Ovary (tissue), 9 donors: ENCODE results near the gene CRTC1. TPM values are rescaled to one million over a fixed set of nuclear protein-coding genes. Genes with fewer than 3 reads are reported as not detected.
"Not testable (repeated sequence)": the region's sequence is repeated elsewhere in the genome, so short reads cannot be mapped to it uniquely, and the experiment has no call there.

Source experiments
- DNase-seq, 5 donors: peaks; one replicate each; pipeline ENCODE4 v3.0.0-alpha.2; 2019 to 2020
- H3K27ac ChIP-seq, 2 donors: fragments of 200-600 bp; one replicate each; pipeline versions ENCODE4 v1.5.1 to v1.8.0; 2019 to 2022
- H3K27me3 ChIP-seq: fragments of 200-600 bp; one replicate; pipeline ENCODE4 v1.8.0; 2022
- H3K36me3 ChIP-seq: fragments of 200-600 bp; sonication (generic); one replicate; pipeline ENCODE4 v1.5.1; 2019
- H3K4me1 ChIP-seq: one replicate; pipeline ENCODE4 v1.8.1; 2013; ENCODE audit warnings: mild to moderate bottlenecking, moderate library complexity; ENCODE audit not compliant: insufficient read depth
- H3K4me3 ChIP-seq: fragments of 200-600 bp; sonication (generic); one replicate; pipeline ENCODE4 v1.5.1; 2017
- H3K9me3 ChIP-seq, 2 donors: fragments of 200-600 bp in 1 of 2; sonication (generic) in 1 of 2; one replicate each; pipeline versions ENCODE4 v1.5.1 to v1.8.1; 2013 to 2019; ENCODE audit warnings: mild to moderate bottlenecking in 1 of 2, moderate library complexity in 1 of 2
- CTCF ChIP-seq, 3 donors: fragments of 450-650 bp in 2 of 3; fragments of 200-600 bp in 1 of 3; IDR thresholded peaks; one replicate each; pipeline versions ENCODE4 v1.5.1 to v1.8.0; 2016 to 2022; ENCODE audit warnings: antibody characterized with exemption in 3 of 3, mild to moderate bottlenecking in 1 of 3
- EP300 ChIP-seq: sonication (generic); formaldehyde crosslinking; IDR thresholded peaks from one replicate; pipeline ENCODE4 v1.6.1; 2017; ENCODE audit warnings: antibody characterized with exemption
- POLR2A ChIP-seq: fragments of 450-650 bp; IDR thresholded peaks from one replicate; pipeline ENCODE4 v1.6.1; 2017; ENCODE audit warnings: antibody characterized with exemption, mild to moderate bottlenecking, moderate library complexity
- WGBS, 3 donors: extraction: QIAGEN DNeasy Blood & Tissue Kit in 1 of 3; methylation state at CpG; one replicate each; pipeline versions ENCODE4 v1.1.5 to v1.1.7; 2013 to 2017; 5-methylcytosine and 5-hydroxymethylcytosine counted together
- intact Hi-C, 4 donors: fragments of 100-400 bp; cut with DNase I; formaldehyde crosslinking; loops; one replicate each; pipeline versions ENCODE4 v1.11.0 to v1.15.1; 2022 to 2023
- polyA plus RNA-seq, 2 donors: library from polyadenylated mRNA; stranded (reverse); fragments of 200-250 nt in 1 of 2; fragments of 350-450 nt in 1 of 2; fragmentation: Illumina TruSeq in 1 of 2; extraction: RNeasy Lipid Tissue Mini Kit (QIAGEN cat#74804) in 1 of 2; gene quantifications; one replicate each; pipeline ENCODE4 v1.2.3, GENCODE V29; 2013 to 2014
- total RNA-seq, 7 donors: library from RNA; depleted of rRNA in 2 of 7; stranded (reverse); fragments of >200 nt in 2 of 7; fragmentation: NEBNext Ultra II Directional in 3 of 7; extraction: Animal tissue kit (Norgen Biotek cat#: 25700) in 3 of 7; gene quantifications; one replicate each; pipeline versions ENCODE4 v1.1.0 to v1.2.4, GENCODE V29; 2016 to 2023
- donor health status: DM: no; HTN: no; CAD: no; lungs with moderate emphysema.
- donor health status: DM: no; HTN: no; CAD: no.
- donor health status: Bipolar disorder and iron deficiency.
- donor health status: DM: yes; HTN: yes; CAD: no.
- donor health status: DM: no; HTN: no; CAD: no.
- donor health status: DM: yes; HTN: yes; CAD: no.

CRTC1 gene
- total and polyA plus RNA-seq, 9 donors, result 2.3 to 19.5 (median 12.9) TPM

DNA sequence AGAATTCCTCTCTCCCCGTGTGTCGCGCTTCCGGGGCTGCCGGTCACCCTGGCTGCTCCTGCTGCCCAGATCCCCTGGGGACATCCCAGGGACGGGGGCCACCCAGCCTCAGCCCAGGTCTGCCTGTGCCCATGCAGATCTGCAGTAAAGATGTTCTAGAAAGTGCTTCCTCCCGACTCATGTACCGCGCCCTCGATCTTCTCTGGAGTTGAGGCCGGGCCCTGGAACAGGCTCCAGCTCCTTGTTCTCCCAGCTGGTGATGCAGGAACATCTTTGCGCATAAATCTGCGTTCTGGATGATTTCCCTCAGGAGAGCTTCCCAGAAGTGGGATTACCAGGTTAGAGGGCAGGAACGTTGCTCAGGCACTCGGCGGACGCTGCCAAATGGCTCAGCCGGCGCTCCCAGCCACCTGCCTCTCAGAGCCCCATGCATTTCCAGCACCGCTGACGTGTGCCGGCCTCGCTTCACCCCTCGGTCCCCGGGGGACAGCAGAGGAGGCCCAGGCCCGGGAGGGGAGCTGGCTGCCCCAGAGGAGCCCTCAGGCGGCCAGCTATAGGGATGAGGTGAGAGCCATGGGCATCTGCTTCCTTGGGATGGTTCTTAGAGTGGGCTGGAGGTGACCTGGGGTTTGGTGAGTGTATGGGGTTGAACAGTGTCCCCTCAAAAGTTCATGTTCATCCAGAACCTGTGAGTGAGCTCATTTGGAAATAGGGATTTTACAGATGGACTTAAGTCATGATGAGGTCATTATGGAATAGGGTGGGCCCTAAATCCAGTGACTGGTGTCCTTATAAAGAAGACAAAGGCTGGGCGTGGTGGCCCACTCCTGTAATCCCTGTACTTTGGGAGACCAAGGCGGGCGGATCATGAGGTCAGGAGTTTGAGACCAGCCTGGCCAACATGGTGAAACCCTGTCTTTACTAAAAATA lies 42.6 kb downstream of the CRTC1 start:
- 40 to 48% (median 45%) methylated on average over 30 of the region's 30 CpGs for WGBS, 3 donors
- Histone ChIP-seq H3K4me3 (no peak overlapping the region), H3K4me1 (peaks cover 8% of the 10 kb centered on the region), H3K36me3 (no peaks in the 10 kb centered on the region), H3K27me3 (no peaks in the 10 kb centered on the region), H3K27ac (peak overlapping the region in 1 of 2 donors; percentile 16), H3K9me3 (no peaks in the 10 kb centered on the region)
- DNase-seq, result peak; percentile 66 to 91 (median 72)
- no peak for TF ChIP-seq POLR2A
- TF ChIP-seq EP300, result no peak
- no peak for TF ChIP-seq CTCF (IDR thresholded peaks at IDR 0.05)
- intact Hi-C loops, result no loop called here

GRCh38 chr19:18726846-18727245 lies 43.4 kb downstream of the CRTC1 start:
- TF ChIP-seq EP300 (no peak), CTCF (IDR thresholded peaks at IDR 0.05) (no peak), POLR2A (no peak)
- Histone ChIP-seq H3K9me3 (no peaks in the 10 kb centered on the region), H3K36me3 (no peaks in the 10 kb centered on the region), H3K27me3 (no peaks in the 10 kb centered on the region), H3K4me3 (no peak overlapping the region), H3K27ac (no peak overlapping the region), H3K4me1 (peaks cover 10% of the 10 kb centered on the region)
- intact Hi-C loops, result no loop called here
- 76 to 89% (median 78%) methylated on average over 6 of the region's 6 CpGs for WGBS, 3 donors
- DNase-seq, result no peak

GRCh38 chr19:18727602-18728001 lies 44.1 kb downstream of the CRTC1 start:
- H3K27ac ChIP-seq, H3K27me3 ChIP-seq, H3K36me3 ChIP-seq, DNase-seq, H3K4me3 ChIP-seq, intact Hi-C loops, H3K9me3 ChIP-seq: not testable (repeated sequence)
- peaks cover 10% of the 10 kb centered on the region for H3K4me1 ChIP-seq
- 95 to 99% (median 96%) methylated on average over 6 of the region's 6 CpGs for WGBS, 3 donors

GRCh38 chr19:18729933-18730530 lies 46.6 kb downstream of the CRTC1 start:
- TF ChIP-seq EP300 (no peak), CTCF (IDR thresholded peaks at IDR 0.05) (no peak), POLR2A (no peak)
- Histone ChIP-seq H3K4me1 (peaks cover 19% of the 10 kb centered on the region), H3K27me3 (no peaks in the 10 kb centered on the region), H3K9me3 (no peaks in the 10 kb centered on the region), H3K4me3 (no peak overlapping the region), H3K27ac (no peak overlapping the region), H3K36me3 (no peaks in the 10 kb centered on the region)
- no peak for DNase-seq
- intact Hi-C loops, result no loop called here
- WGBS, 3 donors, result 96 to 97% (median 97%) methylated on average over 18 of the region's 18 CpGs
